GM21717 (cell line): ENCODE data around the gene HS3ST3A1.
"Not testable (repeated sequence)": the region's sequence is repeated elsewhere in the genome, so short reads cannot be mapped to it uniquely, and the experiment has no call there.

Source experiments
- ATAC-seq: cut with Tn5 transposase; IDR thresholded peaks from one replicate; pipeline ENCODE4 v1.9.1; 2021; ENCODE audit warnings: mild to moderate bottlenecking, moderate library complexity; ENCODE audit not compliant: unreplicated experiment

HS3ST3A1 gene

GRCh38 chr17:13498184-13498583, 103.5 kb downstream of the HS3ST3A1 start:
- no peak for ATAC-seq

- not testable (repeated sequence) for ATAC-seq
Observed at GRCh38 chr17:13496553-13497056, 105.1 kb downstream of the HS3ST3A1 start.

DNA sequence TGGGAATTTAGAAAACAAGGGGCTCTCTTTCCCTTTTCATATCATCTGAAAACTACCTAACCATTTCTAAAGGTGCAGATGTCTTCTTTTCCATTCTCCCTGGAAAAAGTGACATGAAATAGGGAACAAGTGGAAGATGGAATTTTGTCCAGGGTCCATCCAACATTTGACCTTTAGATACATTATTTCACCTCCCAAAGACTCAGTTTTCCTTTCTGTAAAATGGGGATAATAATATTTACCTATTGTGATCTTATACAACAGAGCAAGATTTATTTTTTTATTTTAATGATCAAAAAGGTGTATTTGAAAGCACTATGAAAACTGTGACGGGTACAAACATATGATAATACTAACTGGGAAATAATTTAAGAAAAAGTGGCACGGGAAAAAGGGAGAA, 106.3 kb downstream of the HS3ST3A1 start:
- no peak for ATAC-seq

- no peak for ATAC-seq
Observed at GRCh38 chr17:13492737-13493122, 109.0 kb downstream of the HS3ST3A1 start.

- ATAC-seq = no peak
Observed at GRCh38 chr17:13491916-13492736, 109.6 kb downstream of the HS3ST3A1 start.

DNA sequence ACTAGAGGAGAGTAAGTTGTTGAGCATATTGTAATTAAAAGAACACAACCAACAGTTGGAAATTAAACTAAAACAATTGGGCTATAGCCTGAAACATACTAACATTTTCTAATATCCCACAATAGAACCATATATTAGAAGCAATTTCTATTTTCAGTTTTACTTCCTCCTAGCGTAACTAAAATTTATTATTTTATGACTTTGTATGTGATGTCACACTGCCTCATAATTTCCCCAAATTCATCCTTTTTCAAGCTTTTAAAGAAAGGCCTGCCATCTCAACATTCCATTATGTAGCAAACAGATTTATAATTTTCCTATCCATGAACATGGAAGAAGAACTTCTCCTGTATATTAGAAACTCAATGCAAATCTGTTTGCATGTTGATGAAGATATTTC, 110.2 kb downstream of the HS3ST3A1 start:
- no peak for ATAC-seq

DNA sequence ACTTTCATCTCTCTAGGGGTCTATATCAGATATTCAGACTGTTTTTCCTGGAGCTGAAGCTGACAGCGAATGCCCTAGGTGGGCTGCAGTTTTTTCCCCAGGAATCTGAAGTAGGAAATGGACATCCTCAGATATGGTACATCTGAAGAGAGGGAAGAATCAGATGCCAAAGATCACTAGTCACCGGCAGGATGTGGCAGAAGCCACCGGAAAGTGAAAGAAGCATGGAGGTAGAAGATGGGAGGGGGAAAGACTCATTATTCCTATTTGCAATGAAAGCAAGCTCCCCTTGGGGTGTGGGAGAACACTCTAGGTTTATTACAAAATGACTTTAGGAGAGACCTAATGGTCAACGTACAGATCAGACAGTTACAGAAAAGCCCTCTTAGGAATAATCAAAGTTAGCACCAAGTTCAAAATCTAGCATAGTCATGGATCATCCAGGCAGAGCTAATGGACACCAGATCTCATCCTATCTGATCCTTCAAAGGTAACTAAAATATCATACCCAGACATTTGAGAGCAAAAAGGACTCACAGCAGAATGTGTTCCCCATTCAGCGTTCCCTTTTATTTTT, 110.7 kb downstream of the HS3ST3A1 start:
- no peak for ATAC-seq

GRCh38 chr17:13490427-13490826, 111.3 kb downstream of the HS3ST3A1 start:
- ATAC-seq = no peak

- ATAC-seq = no peak
Observed at GRCh38 chr17:13485327-13485726, 116.4 kb downstream of the HS3ST3A1 start.

DNA sequence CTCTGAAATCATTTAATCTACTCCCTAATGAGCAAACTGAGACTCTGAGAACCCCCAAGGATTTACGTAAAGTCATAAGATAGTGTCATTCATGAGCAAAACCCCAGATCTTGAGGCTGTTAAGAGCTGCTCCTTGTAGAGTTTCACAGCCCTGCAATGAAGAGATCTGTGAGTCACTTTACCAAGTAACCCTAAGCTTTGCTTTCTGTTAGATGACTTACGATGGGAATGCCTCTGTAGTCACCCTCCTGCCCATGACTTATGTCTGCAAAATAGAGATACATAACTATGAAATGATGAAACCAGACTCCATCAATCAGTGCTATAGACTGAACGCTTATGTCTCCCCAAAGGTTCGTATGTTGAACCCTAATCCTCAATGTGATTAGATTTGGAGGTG, 117.7 kb downstream of the HS3ST3A1 start:
- no peak for ATAC-seq

DNA sequence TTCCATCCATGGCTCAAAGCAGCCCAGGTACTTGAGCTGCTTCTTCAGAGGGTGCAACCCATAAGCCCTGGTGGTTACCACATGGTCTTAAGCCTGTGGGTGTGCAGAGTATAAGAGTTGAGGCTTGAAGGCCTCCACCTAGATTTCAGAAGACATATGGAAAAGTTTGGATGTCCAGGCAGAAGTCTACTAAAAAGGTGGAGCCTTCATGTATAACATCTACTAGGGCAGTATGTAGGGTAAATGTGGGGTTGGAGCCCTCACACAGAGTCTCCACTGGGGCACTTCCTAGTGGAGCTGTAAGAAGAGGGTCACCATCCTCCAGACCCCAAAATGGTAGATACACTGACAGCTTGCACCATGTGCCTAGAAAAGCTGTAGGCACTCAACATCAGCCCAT, 120.9 kb downstream of the HS3ST3A1 start:
- no peak for ATAC-seq

DNA sequence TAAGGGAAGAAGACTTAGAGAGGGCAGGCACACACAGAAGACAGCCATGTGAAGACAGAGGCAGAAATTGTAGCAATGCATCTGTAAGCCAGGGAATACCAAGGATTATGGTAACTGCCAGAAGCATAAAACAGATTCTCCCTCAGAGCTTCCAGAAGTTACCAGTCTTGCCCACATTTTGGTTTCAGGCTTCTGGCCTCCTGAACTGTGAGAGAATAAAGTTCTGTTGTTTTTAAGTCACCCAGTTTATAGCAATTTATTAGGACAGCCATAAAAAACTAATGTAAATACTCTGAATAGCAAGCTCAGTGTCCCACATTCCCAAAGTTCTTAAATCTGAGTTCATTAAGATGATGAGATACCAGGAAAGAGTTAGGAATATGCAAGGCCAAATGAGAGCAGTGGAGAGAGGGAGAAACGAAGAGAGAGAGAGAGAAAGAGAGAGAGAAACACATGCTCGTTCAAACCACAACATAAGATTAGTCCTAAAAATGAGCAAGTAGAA, 123.4 kb downstream of the HS3ST3A1 start:
- no peak for ATAC-seq

DNA sequence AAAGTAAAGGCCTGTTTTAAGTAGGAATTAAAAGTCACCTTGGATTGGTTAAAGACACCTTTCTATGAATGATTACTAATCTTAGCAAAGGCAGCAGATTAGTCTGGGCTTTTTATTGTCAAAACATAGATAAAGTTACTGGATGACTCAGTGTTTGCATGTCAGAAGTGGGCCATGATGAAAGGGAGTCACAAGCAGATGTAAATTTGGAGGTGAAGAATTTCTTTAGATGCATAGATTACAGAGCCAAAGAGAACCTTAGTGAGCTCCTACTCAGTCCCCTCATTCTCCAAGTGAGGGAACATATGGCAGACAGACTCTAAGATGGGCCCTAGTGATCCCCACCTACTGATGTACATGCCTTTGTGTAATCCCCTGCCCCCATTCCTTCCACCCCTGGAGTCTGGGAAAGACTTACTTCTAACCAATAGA, 124.5 kb downstream of the HS3ST3A1 start:
- no peak for ATAC-seq

DNA sequence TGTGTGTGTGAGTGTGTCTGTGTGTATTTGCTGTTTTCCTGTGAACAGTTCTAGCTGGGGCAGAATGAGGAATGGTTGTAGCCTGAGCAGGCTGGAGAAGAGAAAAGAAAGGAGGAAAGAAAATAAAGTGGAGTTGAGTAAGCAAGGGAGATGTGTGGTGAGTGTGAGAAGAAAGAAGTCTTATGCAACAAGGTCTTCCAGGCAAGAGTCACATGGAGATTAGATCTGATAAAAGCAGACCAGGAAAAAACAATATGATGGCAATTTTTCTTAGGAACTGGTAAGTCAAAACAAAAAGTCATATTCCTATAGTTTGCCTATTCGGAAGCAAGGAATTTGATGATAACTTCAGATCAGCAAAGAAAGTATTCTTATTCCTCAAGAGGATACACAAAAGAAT, 125.0 kb downstream of the HS3ST3A1 start:
- no peak for ATAC-seq

DNA sequence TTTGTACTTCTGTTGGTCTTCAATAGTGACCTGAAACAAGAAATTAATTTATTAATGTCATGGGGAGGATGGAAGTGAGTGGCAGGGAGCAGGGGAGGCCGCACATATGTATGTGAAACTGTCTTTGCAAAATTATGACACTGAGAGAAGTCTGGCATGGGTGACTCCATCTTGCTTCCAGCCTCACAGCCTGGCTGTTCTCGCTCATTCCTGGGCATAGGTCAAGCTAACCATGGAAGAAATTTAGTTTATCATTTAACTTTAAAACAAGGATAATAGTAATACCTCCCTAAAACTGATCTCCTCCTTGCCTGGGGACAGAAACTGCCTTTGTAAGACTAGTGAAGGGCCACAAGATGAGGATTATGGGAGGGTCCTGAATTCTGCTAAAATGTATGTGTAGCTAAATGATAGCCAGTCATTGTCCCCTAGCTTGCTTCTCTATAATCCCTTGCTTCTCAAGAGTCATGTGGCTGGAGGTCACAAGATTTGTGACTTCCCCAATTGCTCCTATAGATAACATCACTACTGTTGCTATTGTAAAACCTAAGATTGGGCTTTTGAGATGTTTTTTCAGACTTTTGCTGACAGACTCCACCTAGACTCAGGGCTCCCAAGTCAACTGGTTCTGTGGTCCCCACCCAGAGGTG, 126.0 kb downstream of the HS3ST3A1 start:
- no peak for ATAC-seq

DNA sequence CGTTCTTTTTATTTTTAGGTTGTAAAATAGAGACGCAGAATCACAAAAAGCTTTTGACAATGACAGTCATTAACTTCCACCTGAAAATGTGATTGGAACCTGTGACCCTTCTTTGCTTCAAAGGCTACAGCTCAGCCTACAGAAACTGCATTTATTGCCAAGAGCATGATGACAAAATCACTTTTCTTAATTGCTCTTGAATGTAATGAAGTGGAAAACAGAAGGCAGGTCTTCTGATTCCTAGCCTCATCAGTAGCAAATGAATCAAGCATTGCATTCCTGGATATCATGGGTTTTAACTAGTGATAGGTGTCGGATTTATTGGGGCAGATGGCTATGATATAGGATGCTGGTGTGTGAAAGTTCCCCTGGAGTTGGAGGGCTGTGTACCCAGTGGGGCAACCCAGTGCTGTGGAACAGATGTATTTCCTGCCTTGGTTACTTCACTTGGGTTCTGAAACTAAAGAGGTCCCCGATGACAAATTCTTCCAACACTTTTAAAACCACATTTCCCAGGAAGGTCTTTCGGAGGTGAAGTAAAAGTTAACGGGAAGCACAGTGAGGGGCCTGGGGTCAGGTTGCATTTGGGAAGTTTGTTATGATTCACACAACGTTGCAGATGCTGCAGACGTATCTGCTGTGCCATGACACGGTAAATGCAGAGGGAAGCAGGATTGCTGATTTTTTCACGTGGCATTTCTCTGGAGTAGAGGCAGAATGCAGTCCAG, 127.5 kb downstream of the HS3ST3A1 start:
- ATAC-seq = no peak

GRCh38 chr17:13465678-13466077, 136.1 kb downstream of the HS3ST3A1 start:
- ATAC-seq = no peak

- no peak for ATAC-seq
Observed at GRCh38 chr17:13462673-13463124, 139.0 kb downstream of the HS3ST3A1 start.

GRCh38 chr17:13462146-13462545, 139.6 kb downstream of the HS3ST3A1 start:
- ATAC-seq = no peak

DNA sequence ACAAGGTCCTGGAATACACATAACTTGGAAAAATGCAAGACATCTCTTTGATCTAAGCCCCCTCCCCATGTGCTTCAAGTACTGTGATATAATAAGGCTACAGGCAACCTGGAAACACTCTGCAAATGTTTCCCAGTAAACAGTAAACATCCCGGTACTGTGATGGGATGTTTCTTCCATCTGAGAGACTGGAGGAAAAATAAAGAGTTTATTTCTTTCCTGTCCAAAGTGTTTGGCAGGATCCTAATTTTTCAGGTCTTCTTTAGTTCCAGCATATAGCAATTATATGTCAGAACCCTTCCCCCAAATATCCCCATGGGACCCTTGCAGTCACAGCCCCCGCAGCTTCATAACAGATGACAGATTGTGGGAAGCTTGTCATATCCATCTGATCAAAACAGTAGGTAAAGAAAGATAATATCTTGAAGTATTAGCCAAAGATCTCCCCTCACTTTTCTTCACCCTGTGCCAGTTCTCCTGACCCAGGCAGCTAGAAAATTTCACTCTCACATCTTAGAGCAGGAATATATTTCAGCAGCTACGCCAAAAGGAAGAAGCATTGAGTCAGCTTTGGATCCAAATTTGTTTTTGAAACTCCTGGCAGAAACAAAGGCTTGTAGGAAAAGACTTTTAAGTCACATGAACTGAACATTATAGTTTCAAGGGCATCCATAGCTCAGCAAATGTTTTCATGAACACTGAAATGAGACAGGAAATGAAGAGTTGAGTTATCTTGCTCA, 141.3 kb downstream of the HS3ST3A1 start:
- no peak for ATAC-seq
